ENCODE results near the gene OR13C8.

Gene OR13C8

DNA sequence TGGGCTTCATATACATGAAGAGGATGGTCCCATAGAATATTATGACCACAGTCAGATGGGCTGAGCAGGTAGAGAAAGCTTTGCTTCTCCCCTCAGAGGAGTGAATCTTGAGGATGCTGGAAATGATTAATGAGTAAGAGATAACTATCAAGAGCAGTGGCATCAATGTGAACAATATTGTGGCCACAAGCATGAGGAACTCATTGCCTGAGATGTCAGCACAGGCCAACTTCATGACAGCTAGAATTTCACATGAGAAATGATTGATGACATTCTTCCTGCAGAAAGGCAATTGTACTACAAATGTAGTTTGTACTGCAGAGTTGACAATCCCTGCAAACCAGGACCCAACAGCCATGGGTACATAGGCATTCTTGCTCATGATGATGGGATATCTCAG is 48.5 kb downstream of the OR13C8 start:
- DNase-seq = no peak

DNA sequence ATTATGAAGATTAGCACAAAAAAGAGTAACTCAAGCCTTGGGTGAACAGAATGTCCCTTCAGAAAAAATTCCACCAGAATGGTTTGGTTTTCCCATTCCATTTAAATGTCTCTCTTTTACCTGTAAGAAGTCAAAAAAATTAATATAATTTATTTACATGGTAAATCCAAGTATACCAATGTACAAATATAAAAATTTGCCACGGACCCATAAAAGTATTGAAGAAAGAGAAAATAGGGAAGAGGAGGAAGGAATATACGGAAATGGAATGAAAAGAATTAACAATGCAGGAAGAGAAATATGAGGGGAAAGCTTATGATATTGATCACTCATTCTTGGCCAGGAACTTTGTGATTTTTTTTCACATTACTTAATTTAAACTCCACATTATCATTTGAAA is 49.1 kb downstream of the OR13C8 start, which contains the start of gene OR13C9:
Gene OR13C9 (minus strand): TSS at position 101 of the 400 bp plus-strand sequence. CDS start 0 bp downstream, at position 101.
- no peak for DNase-seq
